Activated B cell treated with CpG ODN at 0.5 μM for 24 hours (primary cell): ENCODE measurements around the gene STAMBPL1. TPM values are rescaled to one million over a fixed set of nuclear protein-coding genes. Genes with fewer than 3 reads are reported as not detected.

Experiments used
- ATAC-seq: fragments of 200-7000 bp; cut with Tn5 transposase; one replicate; pipeline ENCODE4 v1.10.0; 2021; ENCODE audit warnings: low read depth, mild to moderate bottlenecking, moderate library complexity
- CTCF ChIA-PET: fragments of 350-600 bp; sonication (Branson Sonifier 250); formaldehyde crosslinking; loops from one replicate; lab custom pipeline; 2021; ENCODE audit warnings: antibody characterized with exemption; lab: Charles Lee
- POLR2A ChIA-PET: fragments of 350-600 bp; sonication (Branson Sonifier 250); formaldehyde crosslinking; loops from one replicate; lab custom pipeline; 2021; ENCODE audit warnings: antibody characterized with exemption; lab: Charles Lee
- DNase-seq: peaks from one replicate; pipeline ENCODE4 v3.0.0; 2022
- H3K27ac Mint-ChIP-seq: one replicate; pipeline ENCODE4 v1.8.0; 2020; ENCODE audit warnings: mixed read lengths
- H3K27me3 Mint-ChIP-seq: one replicate; pipeline ENCODE4 v1.8.0; 2021; ENCODE audit warnings: mixed read lengths
- H3K36me3 Mint-ChIP-seq: one replicate; pipeline ENCODE4 v1.8.0; 2021; ENCODE audit warnings: low read depth, mixed read lengths
- H3K4me1 Mint-ChIP-seq: one replicate; pipeline ENCODE4 v1.8.0; 2021; ENCODE audit warnings: mixed read lengths
- H3K4me3 Mint-ChIP-seq: one replicate; pipeline ENCODE4 v1.8.0; 2020; ENCODE audit warnings: mild to moderate bottlenecking, mixed read lengths
- H3K9me3 Mint-ChIP-seq: one replicate; pipeline ENCODE4 v1.8.0; 2020; ENCODE audit warnings: mixed read lengths
- intact Hi-C: fragments of 100-400 bp; cut with micrococcal nuclease; formaldehyde crosslinking; loops from one replicate; pipeline ENCODE4 v1.15.1; 2024
- total RNA-seq: library from RNA; stranded (reverse); gene quantifications from 2 replicates; pipeline ENCODE4 v1.2.3, GENCODE V29; 2022
- TF ChIP-seq, protein P1 (sequence below): fragments of 200-600 bp; IDR thresholded peaks from one replicate; pipeline ENCODE4 v1.8.0; 2022; ENCODE audit warnings: antibody characterized with exemption, mild to moderate bottlenecking

Gene STAMBPL1
- total RNA-seq, 1 donor from 2014 or later: 44.5 TPM

DNA sequence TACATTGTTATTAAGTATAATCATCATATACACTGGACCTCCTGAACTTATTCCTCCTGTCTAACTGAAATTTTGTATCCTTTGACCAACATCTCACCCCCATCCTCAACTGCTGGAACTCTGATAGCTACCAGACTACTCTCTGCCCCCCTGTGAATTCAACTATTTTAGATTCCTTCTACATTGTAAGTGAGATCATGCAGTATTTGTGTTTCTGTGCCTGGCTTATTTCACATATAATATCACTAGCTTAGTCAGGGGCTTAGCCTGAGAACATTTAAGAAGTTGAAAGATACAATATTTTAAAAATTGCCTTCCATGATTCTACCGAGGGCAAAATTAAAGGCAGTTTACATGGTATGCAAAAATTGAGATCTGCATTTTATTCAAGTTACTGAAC, 26.9 kb downstream of the STAMBPL1 start:
- ATAC-seq: no peak
- no peak overlapping the region for H3K27ac Mint-ChIP-seq
- TF ChIP-seq, protein P1, sequence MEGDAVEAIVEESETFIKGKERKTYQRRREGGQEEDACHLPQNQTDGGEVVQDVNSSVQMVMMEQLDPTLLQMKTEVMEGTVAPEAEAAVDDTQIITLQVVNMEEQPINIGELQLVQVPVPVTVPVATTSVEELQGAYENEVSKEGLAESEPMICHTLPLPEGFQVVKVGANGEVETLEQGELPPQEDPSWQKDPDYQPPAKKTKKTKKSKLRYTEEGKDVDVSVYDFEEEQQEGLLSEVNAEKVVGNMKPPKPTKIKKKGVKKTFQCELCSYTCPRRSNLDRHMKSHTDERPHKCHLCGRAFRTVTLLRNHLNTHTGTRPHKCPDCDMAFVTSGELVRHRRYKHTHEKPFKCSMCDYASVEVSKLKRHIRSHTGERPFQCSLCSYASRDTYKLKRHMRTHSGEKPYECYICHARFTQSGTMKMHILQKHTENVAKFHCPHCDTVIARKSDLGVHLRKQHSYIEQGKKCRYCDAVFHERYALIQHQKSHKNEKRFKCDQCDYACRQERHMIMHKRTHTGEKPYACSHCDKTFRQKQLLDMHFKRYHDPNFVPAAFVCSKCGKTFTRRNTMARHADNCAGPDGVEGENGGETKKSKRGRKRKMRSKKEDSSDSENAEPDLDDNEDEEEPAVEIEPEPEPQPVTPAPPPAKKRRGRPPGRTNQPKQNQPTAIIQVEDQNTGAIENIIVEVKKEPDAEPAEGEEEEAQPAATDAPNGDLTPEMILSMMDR: no peak
- ChIA-PET CTCF (interaction anchor here (1.2 to 4.6 kb wide), 3 partner anchors 27 to 70 kb away, joined by 3 to 22 read pairs (median 8); partner anchors contain the start of gene STAMBPL1), POLR2A (interaction anchor here (0.6 kb wide), 1 partner anchor 486 kb away, joined by 9 read pairs; the partner anchor contains the start of gene IFIT1)
- peaks cover 82% of the 10 kb centered on the region for H3K36me3 Mint-ChIP-seq
- no peak for DNase-seq
- no peak overlapping the region for H3K4me3 Mint-ChIP-seq
- no peaks in the 10 kb centered on the region for H3K27me3 Mint-ChIP-seq
- H3K9me3 Mint-ChIP-seq: no peaks in the 10 kb centered on the region
- intact Hi-C loops: loop anchor here (10.0 kb wide), 1 partner anchor 522 kb away; no protein-coding TSS in a partner anchor
- peaks cover 14% of the 10 kb centered on the region for H3K4me1 Mint-ChIP-seq

DNA sequence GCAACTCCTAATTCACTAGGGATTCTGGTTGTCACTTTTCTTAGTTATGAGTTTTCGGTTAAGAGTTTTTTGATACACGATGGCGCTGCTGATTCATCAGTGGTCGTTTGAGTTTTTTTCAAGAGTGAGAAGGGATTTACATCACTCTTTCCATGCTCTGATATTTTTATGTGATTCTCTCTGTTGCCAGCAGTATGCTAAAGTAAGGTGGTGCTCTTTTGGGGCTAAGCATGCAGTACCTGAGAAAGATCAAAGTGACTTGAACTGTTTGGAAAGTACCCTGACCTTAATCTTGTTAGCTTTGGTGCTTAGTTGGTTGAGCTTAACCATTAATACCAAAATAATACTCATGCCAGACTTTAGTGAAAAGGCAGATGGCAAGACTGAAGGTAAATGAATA, 28.1 kb downstream of the STAMBPL1 start:
- no peak for DNase-seq
- ChIA-PET POLR2A (interaction anchor here (1.7 kb wide), 1 partner anchor 28 kb away, joined by 6 read pairs; the partner anchor contains the start of gene STAMBPL1), CTCF (interaction anchor here (1.4 to 4.6 kb wide), 2 partner anchors 25 to 72 kb away, joined by 4 to 22 read pairs; no protein-coding TSS in a partner anchor)
- no peaks in the 10 kb centered on the region for H3K27me3 Mint-ChIP-seq
- peaks cover 82% of the 10 kb centered on the region for H3K36me3 Mint-ChIP-seq
- TF ChIP-seq, protein P1: no peak
- H3K4me3 Mint-ChIP-seq: no peak overlapping the region
- H3K9me3 Mint-ChIP-seq: no peaks in the 10 kb centered on the region
- ATAC-seq: no peak
- peaks cover 4% of the 10 kb centered on the region for H3K4me1 Mint-ChIP-seq
- no peak overlapping the region for H3K27ac Mint-ChIP-seq
- intact Hi-C loops: loop anchor here (10.0 kb wide), 1 partner anchor 523 kb away; no protein-coding TSS in a partner anchor

GRCh38 chr10:88911116-88911515, 31.1 kb downstream of the STAMBPL1 start:
- intact Hi-C loops: no loop called here
- Mint-ChIP-seq H3K27me3 (no peaks in the 10 kb centered on the region), H3K36me3 (peaks cover 77% of the 10 kb centered on the region), H3K4me1 (no peaks in the 10 kb centered on the region), H3K4me3 (no peak overlapping the region), H3K9me3 (no peaks in the 10 kb centered on the region), H3K27ac (no peak overlapping the region)
- DNase-seq (no peak), ATAC-seq (no peak)
- TF ChIP-seq, protein P1: no peak
- CTCF ChIA-PET: interaction anchor here (1.0 to 1.3 kb wide), 2 partner anchors 23 to 75 kb away, joined by 3 read pairs; no protein-coding TSS in a partner anchor
- POLR2A ChIA-PET: interaction anchor here (1.4 kb wide), 1 partner anchor 31 kb away, joined by 4 read pairs; the partner anchor contains the start of gene STAMBPL1

- TF ChIP-seq, protein P1: no peak
- POLR2A ChIA-PET: no interaction called here
- H3K4me3 Mint-ChIP-seq: no peak overlapping the region
- H3K36me3 Mint-ChIP-seq: peaks cover 77% of the 10 kb centered on the region
- H3K27ac Mint-ChIP-seq: no peak overlapping the region
- no peaks in the 10 kb centered on the region for H3K4me1 Mint-ChIP-seq
- intact Hi-C loops: no loop called here
- CTCF ChIA-PET: interaction anchor here (1.0 kb wide), 1 partner anchor 22 kb away, joined by 3 read pairs; no protein-coding TSS in a partner anchor
- H3K27me3 Mint-ChIP-seq: no peaks in the 10 kb centered on the region
- no peaks in the 10 kb centered on the region for H3K9me3 Mint-ChIP-seq
- DNase-seq (no peak), ATAC-seq (no peak)
Measured at GRCh38 chr10:88911851-88912250, 31.8 kb downstream of the STAMBPL1 start.

- ChIA-PET POLR2A (no interaction called here), CTCF (no interaction called here)
- no peaks in the 10 kb centered on the region for H3K27me3 Mint-ChIP-seq
- DNase-seq (no peak), ATAC-seq (no peak)
- H3K4me3 Mint-ChIP-seq: no peak overlapping the region
- H3K27ac Mint-ChIP-seq: peak overlapping the region; percentile 41
- no peaks in the 10 kb centered on the region for H3K4me1 Mint-ChIP-seq
- peaks cover 80% of the 10 kb centered on the region for H3K36me3 Mint-ChIP-seq
- no peaks in the 10 kb centered on the region for H3K9me3 Mint-ChIP-seq
- intact Hi-C loops: no loop called here
- TF ChIP-seq, protein P1: no peak
Measured at GRCh38 chr10:88913127-88913526, 33.1 kb downstream of the STAMBPL1 start.
